Brain microvascular endothelial cell (primary cell): ENCODE data around the gene MINDY4B.

Source experiments
- DNase-seq: peaks from one replicate; pipeline ENCODE4 v3.0.0-alpha.2; 2020
- H3K27ac ChIP-seq: fragments of 250-450 bp; sonication (Bioruptor Pico); 2 replicates; pipeline ENCODE4 v1.5.1; 2020; ENCODE audit warnings: mild to moderate bottlenecking, moderate library complexity
- H3K27me3 ChIP-seq: fragments of 250-450 bp; sonication (Bioruptor Pico); replicated peaks from 2 replicates; pipeline ENCODE4 v1.5.1; 2020; ENCODE audit warnings: mild to moderate bottlenecking
- H3K36me3 ChIP-seq: fragments of 250-450 bp; sonication (Bioruptor Pico); replicated peaks from 2 replicates; pipeline ENCODE4 v1.5.1; 2020; ENCODE audit warnings: mild to moderate bottlenecking
- H3K4me3 ChIP-seq: 2 replicates; pipeline ENCODE4 v1.5.1; 2011; ENCODE audit warnings: low read depth, mild to moderate bottlenecking, control low read depth, low read length, moderate library complexity
- CTCF ChIP-seq: IDR thresholded peaks from 2 replicates; pipeline ENCODE4 v1.5.1; 2011; ENCODE audit warnings: low read depth, mild to moderate bottlenecking, moderate library complexity, low read length, control low read depth, inconsistent platforms; ENCODE audit errors: missing control alignments
- in situ Hi-C: cut with HindIII; loops from 2 replicates; pipeline ENCODE4 v1.10.0; 2017; ENCODE audit warnings: low sequenced_read_pairs, low pct_ligation_motif_present

The MINDY4B gene

GRCh38 chr3:150823277-150823676, 82.0 kb downstream of the MINDY4B start:
- Histone ChIP-seq H3K4me3 (no peak overlapping the region), H3K36me3 (no peaks in the 10 kb centered on the region), H3K27me3 (no peaks in the 10 kb centered on the region), H3K27ac (no peak overlapping the region)
- in situ Hi-C loops = no loop called here
- no peak for DNase-seq
- no peak for TF ChIP-seq CTCF

- Histone ChIP-seq H3K27me3 (no peaks in the 10 kb centered on the region), H3K4me3 (no peak overlapping the region), H3K36me3 (no peaks in the 10 kb centered on the region), H3K27ac (no peak overlapping the region)
- in situ Hi-C loops = no loop called here
- TF ChIP-seq CTCF = no peak
- no peak for DNase-seq
Measured at GRCh38 chr3:150822636-150823035, 82.6 kb downstream of the MINDY4B start.
